Measurements from ENCODE around the gene TMEM239. TPM values are rescaled to one million over a fixed set of nuclear protein-coding genes. Genes with fewer than 3 reads are reported as not detected.

The TMEM239 gene
- total RNA-seq, 2 donors from 2014 or later, result not detected

DNA sequence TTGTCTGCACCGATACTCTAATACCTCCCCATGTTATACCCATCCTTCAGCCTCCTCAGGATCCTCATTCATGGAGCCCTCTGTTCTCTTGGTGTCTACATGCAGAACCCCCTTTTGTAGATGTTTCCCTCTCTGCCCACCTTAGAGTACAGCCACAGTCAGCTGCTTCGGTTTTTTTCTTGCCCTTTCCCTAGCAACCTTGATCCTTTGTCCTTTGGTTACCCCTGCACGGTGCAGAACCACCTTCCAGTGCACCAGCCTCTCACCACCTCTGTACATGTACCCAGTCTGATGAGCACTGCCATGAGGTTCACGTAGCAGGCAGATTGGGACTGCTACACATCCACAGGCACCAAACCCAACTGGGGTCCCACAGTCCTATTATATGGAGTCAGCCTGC, 31.6 kb downstream of the TMEM239 start:
- intact Hi-C loops (cut with DNase I), result loop anchor here (10.0 kb wide), 1 partner anchor 153 kb away; the partner anchor contains the start of gene EBF4
- Histone ChIP-seq H3K4me3 (no peak overlapping the region), H3K4me1 (replicated peaks) (no peaks in the 10 kb centered on the region), H3K36me3 (no peaks in the 10 kb centered on the region), H3K9me3 (no peaks in the 10 kb centered on the region), H3K27ac (no peak overlapping the region), H3K27me3 (replicated peaks; ENCODE audit: insufficient read depth) (no peaks in the 10 kb centered on the region)
- TF ChIP-seq POLR2A (IDR thresholded peaks at IDR 0.05) (no peak), POLR2AphosphoS5 (IDR thresholded peaks at IDR 0.05) (no peak)
- TF ChIP-seq, protein P1, sequence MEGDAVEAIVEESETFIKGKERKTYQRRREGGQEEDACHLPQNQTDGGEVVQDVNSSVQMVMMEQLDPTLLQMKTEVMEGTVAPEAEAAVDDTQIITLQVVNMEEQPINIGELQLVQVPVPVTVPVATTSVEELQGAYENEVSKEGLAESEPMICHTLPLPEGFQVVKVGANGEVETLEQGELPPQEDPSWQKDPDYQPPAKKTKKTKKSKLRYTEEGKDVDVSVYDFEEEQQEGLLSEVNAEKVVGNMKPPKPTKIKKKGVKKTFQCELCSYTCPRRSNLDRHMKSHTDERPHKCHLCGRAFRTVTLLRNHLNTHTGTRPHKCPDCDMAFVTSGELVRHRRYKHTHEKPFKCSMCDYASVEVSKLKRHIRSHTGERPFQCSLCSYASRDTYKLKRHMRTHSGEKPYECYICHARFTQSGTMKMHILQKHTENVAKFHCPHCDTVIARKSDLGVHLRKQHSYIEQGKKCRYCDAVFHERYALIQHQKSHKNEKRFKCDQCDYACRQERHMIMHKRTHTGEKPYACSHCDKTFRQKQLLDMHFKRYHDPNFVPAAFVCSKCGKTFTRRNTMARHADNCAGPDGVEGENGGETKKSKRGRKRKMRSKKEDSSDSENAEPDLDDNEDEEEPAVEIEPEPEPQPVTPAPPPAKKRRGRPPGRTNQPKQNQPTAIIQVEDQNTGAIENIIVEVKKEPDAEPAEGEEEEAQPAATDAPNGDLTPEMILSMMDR (IDR thresholded peaks at IDR 0.05), result no peak
- WGBS, result 90% methylated on average over 4 of the region's 4 CpGs
- DNase-seq (ENCODE audit: low spot score), result no peak

DNA sequence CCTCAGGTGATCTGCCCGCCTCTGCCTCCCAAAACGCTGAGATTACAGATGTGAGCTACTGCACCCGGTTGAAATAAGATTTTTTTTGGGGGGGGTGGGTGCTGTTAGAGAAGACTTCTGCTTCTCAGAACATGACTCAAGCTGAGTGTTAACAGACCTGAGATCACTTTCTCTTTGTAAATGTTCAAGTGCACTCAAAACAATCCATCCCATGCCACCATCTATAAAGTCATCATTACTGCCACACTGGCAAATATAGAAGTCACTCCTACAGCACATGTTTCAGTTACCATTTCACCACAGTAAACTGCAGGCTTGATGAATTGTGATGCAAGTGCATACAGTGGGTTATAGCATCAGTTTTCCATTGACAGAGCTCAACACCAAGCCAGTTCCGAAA, 33.4 kb downstream of the TMEM239 start:
- 85% methylated on average over 4 of the region's 4 CpGs for WGBS

DNA sequence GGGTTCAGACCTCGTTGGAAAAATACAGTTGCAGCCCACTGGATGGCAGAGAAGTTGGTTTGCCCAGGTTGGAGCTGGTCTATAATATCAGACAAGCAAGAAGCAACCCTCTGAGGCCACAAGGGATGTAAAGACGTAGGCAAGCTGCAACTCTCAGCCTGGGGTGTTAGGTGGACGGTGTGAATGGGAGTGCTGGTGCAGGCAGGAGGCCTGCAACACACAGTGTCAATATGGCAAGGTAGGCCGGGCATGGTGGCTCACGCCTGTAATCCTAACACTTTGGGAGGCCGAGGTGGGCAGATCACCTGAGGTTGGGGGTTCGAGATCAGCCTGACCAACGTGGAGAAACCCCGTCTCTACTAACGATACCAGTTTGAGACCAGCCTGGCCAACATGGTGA, 34.9 kb downstream of the TMEM239 start:
- no peaks in the 10 kb centered on the region for H3K9me3 ChIP-seq
- no peaks in the 10 kb centered on the region for H3K4me1 ChIP-seq (replicated peaks)
- H3K27me3 ChIP-seq (replicated peaks; ENCODE audit: insufficient read depth), result no peaks in the 10 kb centered on the region
- intact Hi-C loops (cut with DNase I), result loop anchor here (10.0 kb wide), 1 partner anchor 326 kb away; no protein-coding TSS in a partner anchor
- no peak for DNase-seq (ENCODE audit: low spot score)
- WGBS, result 88% methylated on average over 10 of the region's 10 CpGs
- H3K36me3 ChIP-seq, result no peaks in the 10 kb centered on the region
- H3K4me3 ChIP-seq, result no peak overlapping the region
- TF ChIP-seq POLR2A (IDR thresholded peaks at IDR 0.05) (no peak), POLR2AphosphoS5 (IDR thresholded peaks at IDR 0.05) (no peak)
- TF ChIP-seq, protein P1 (IDR thresholded peaks at IDR 0.05), result no peak
- H3K27ac ChIP-seq, result no peak overlapping the region

More for the DNA sequence above, 33.4 kb downstream of the TMEM239 start:
- no peaks in the 10 kb centered on the region for H3K4me1 ChIP-seq (replicated peaks)
- no peak for DNase-seq (ENCODE audit: low spot score)
- no peaks in the 10 kb centered on the region for H3K9me3 ChIP-seq
- TF ChIP-seq, protein P1 (IDR thresholded peaks at IDR 0.05), result no peak
- TF ChIP-seq POLR2A (IDR thresholded peaks at IDR 0.05), result no peak
- no peak for TF ChIP-seq POLR2AphosphoS5 (IDR thresholded peaks at IDR 0.05)
- H3K36me3 ChIP-seq, result no peaks in the 10 kb centered on the region
- intact Hi-C loops (cut with DNase I), result loop anchor here (10.0 kb wide), 1 partner anchor 155 kb away; the partner anchor contains the start of gene EBF4
- H3K27me3 ChIP-seq (replicated peaks; ENCODE audit: insufficient read depth), result no peaks in the 10 kb centered on the region
- H3K4me3 ChIP-seq, result no peak overlapping the region
- H3K27ac ChIP-seq, result no peak overlapping the region

DNA sequence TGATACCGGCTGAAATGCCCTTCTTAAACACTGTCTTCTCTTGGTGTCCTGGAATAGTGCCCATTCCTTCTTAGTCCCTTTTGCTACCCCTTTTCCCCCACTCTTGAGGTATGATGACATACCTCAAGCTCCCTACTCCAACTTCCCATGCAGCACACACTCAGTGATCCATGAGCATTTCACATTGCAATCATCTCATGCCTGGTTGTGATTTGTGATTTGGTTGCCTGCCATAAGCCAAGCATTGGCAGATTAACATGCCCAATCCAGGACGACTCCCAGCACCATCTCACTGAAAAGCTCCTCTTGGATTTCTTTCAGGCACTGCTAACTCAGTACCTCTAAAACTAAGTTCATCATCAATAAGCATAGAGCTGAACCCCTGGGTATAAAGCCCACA, 42.4 kb downstream of the TMEM239 start:
- H3K4me3 ChIP-seq, result no peak overlapping the region
- no peak for DNase-seq (ENCODE audit: low spot score)
- H3K36me3 ChIP-seq, result peaks cover 0 to 3% of the 10 kb centered on the region in 2 donors
- no peak for TF ChIP-seq POLR2A (IDR thresholded peaks at IDR 0.05)
- no peak for TF ChIP-seq POLR2AphosphoS5 (IDR thresholded peaks at IDR 0.05)
- TF ChIP-seq, protein P1 (IDR thresholded peaks at IDR 0.05), result no peak
- no peaks in the 10 kb centered on the region for H3K4me1 ChIP-seq (replicated peaks)
- no peaks in the 10 kb centered on the region for H3K9me3 ChIP-seq
- intact Hi-C loops (cut with DNase I), result loop anchor here (10.0 kb wide), 1 partner anchor 334 kb away; no protein-coding TSS in a partner anchor
- H3K27me3 ChIP-seq (replicated peaks; ENCODE audit: insufficient read depth), result no peaks in the 10 kb centered on the region
- WGBS, result 93% methylated on average over 2 of the region's 2 CpGs
- H3K27ac ChIP-seq, result no peak overlapping the region
